Activated CD4-positive, alpha-beta T cell treated with anti-CD3 and anti-CD28 coated beads, Interleukin-2, amount 10 ng/mL, durations not matched to agents 24 days and 14 days (primary cell): ENCODE results near the gene PNPLA6. TPM values are rescaled to one million over a fixed set of nuclear protein-coding genes. Genes with fewer than 3 reads are reported as not detected.
"Not testable (repeated sequence)": the region's sequence is repeated elsewhere in the genome, so short reads cannot be mapped to it uniquely, and the experiment has no call there.

Source experiments
- DNase-seq: peaks from one replicate; pipeline ENCODE4 v3.0.0; 2022
- H3K27ac Mint-ChIP-seq: one replicate; pipeline ENCODE4 v1.8.0; 2022; ENCODE audit warnings: mild to moderate bottlenecking, mixed read lengths
- H3K27me3 Mint-ChIP-seq: one replicate; pipeline ENCODE4 v1.8.0; 2022; ENCODE audit warnings: mixed read lengths
- H3K36me3 Mint-ChIP-seq: one replicate; pipeline ENCODE4 v1.8.0; 2022; ENCODE audit warnings: low read depth, mild to moderate bottlenecking, mixed read lengths
- H3K4me1 Mint-ChIP-seq: one replicate; pipeline ENCODE4 v1.8.0; 2021; ENCODE audit warnings: mixed read lengths
- H3K4me3 Mint-ChIP-seq: one replicate; pipeline ENCODE4 v1.8.0; 2022; ENCODE audit warnings: mild to moderate bottlenecking, moderate library complexity, mixed read lengths
- H3K9me3 Mint-ChIP-seq: one replicate; pipeline ENCODE4 v1.8.0; 2021; ENCODE audit warnings: mixed read lengths
- intact Hi-C: fragments of 100-400 bp; cut with micrococcal nuclease; formaldehyde crosslinking; loops from one replicate; pipeline ENCODE4 v1.15.1; 2023
- total RNA-seq: library from RNA; stranded (reverse); gene quantifications from 2 replicates; pipeline ENCODE4 v1.2.3, GENCODE V29; 2022

PNPLA6 gene
- total RNA-seq, 1 donor from 2014 or later, result 125 TPM

DNA sequence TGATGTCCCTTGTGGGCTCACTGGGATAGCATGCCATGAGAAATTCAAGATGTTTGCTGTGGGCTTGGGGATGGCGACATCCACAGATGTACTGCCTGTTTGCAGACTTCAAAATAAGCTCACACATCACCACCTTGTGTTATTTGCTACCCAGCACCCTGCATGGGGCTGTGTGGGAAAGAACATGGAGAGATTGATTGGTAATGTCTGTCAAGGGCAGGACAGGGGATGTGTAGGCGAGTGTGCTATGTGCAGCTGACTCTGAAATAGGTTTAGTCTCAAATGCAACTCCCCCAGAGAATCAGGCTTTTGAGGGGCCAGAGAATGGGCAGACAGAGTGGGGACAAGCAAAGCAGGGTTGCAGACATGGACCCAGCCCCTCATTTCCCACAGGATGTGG lies 24.7 kb downstream of the PNPLA6 start:
- peaks cover 46% of the 10 kb centered on the region for H3K36me3 Mint-ChIP-seq
- DNase-seq, result no peak
- intact Hi-C loops, result no loop called here
- H3K27me3 Mint-ChIP-seq, result no peaks in the 10 kb centered on the region
- H3K27ac Mint-ChIP-seq, result no peak overlapping the region
- H3K9me3 Mint-ChIP-seq, result no peaks in the 10 kb centered on the region
- no peak overlapping the region for H3K4me3 Mint-ChIP-seq
- no peaks in the 10 kb centered on the region for H3K4me1 Mint-ChIP-seq

- H3K27ac Mint-ChIP-seq, result no peak overlapping the region
- intact Hi-C loops, result no loop called here
- no peaks in the 10 kb centered on the region for H3K9me3 Mint-ChIP-seq
- H3K4me1 Mint-ChIP-seq, result no peaks in the 10 kb centered on the region
- H3K4me3 Mint-ChIP-seq, result no peak overlapping the region
- H3K27me3 Mint-ChIP-seq, result no peaks in the 10 kb centered on the region
- DNase-seq, result no peak
- peaks cover 42% of the 10 kb centered on the region for H3K36me3 Mint-ChIP-seq
Measured at GRCh38 chr19:7561325-7561724, 25.8 kb downstream of the PNPLA6 start.

DNA sequence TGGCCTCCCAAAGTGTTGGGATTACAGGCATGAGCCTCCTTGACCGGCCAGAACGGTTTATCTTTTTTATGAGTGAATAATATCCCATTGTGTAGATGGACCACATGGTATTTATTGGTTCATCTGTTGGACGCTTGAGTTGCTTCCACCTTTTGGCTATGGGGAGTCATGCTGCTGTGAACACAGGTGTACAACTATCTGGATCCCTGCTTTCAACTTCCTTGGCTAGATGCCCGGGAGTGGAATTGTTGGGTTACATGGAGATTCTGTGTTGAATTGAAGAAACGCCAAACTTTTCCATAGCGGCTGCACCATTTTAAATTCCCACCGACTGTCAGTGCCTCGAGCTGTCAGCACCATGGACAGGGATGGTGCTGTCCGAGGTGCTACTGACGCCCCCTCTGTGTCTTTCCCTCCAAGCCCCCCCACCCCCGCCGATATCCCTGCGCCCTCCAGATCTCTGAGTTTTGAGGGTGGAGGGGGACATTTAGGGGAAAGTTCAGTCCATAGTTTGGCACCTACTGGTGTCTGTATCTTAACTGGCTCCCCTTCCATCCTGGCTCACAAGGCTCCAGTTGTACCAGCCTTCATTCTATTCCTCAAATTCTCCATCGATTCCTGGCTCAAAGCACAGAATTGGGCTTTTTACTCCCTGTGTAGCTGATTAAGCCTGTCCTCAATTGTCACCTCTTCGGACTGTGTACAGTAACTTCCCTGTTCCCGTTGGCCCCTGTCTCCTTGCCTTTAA lies 27.3 kb downstream of the PNPLA6 start:
- no peaks in the 10 kb centered on the region for H3K27me3 Mint-ChIP-seq
- intact Hi-C loops, result no loop called here
- no peak overlapping the region for H3K4me3 Mint-ChIP-seq
- peaks cover 29% of the 10 kb centered on the region for H3K36me3 Mint-ChIP-seq
- no peaks in the 10 kb centered on the region for H3K9me3 Mint-ChIP-seq
- no peak overlapping the region for H3K27ac Mint-ChIP-seq
- peak; percentile 70 for DNase-seq
- no peaks in the 10 kb centered on the region for H3K4me1 Mint-ChIP-seq

GRCh38 chr19:7564866-7565265 lies 29.3 kb downstream of the PNPLA6 start:
- H3K27me3 Mint-ChIP-seq, result no peaks in the 10 kb centered on the region
- H3K36me3 Mint-ChIP-seq, result peaks cover 17% of the 10 kb centered on the region
- intact Hi-C loops, result loop anchor here (5.0 kb wide), 1 partner anchor 198 kb away; no protein-coding TSS in a partner anchor
- no peaks in the 10 kb centered on the region for H3K4me1 Mint-ChIP-seq
- no peak for DNase-seq
- no peak overlapping the region for H3K4me3 Mint-ChIP-seq
- no peak overlapping the region for H3K27ac Mint-ChIP-seq
- no peaks in the 10 kb centered on the region for H3K9me3 Mint-ChIP-seq

DNA sequence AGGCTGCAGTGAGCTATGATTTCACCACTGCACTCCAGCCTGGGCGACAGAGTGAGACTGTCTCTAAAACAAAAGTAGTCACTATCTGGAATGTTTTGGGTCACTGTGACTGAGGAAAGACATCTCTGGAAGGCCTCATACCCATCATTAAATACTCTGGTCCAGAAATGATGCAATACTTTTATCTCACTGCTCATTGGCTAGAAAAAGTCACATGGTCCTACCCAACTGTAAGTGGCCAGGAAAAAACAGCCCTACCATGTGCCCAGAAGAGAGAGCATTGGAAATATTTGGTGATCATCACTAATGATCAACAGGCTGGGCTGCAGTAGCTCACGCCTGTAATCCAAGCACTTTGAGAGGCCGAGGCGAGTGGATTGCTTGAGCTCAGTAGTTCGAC lies 29.8 kb downstream of the PNPLA6 start:
- Mint-ChIP-seq H3K27ac (no peak overlapping the region), H3K27me3 (no peaks in the 10 kb centered on the region), H3K9me3 (no peaks in the 10 kb centered on the region), H3K4me3 (no peak overlapping the region), H3K36me3 (peaks cover 15% of the 10 kb centered on the region), H3K4me1 (no peaks in the 10 kb centered on the region)
- intact Hi-C loops, result loop anchor here (5.0 kb wide), 1 partner anchor 198 kb away; no protein-coding TSS in a partner anchor
- DNase-seq, result no peak

DNA sequence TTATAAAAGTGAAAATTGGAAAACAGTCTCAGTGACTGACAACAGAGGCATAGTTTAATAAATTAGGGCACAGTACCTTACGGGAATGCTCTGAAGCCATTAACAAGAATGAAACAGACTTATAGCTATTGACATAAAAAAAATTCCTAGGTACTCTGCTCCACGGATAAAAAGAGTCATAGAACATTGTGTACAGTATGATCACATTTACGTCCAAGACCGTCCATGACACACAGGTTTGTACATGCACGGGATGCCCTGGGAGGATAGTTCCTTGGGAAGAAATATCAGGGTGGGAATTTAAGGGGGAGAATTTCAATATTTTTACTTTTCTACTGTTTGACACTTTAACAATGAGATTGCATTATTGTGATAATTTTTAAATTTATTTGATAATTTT lies 35.2 kb downstream of the PNPLA6 start:
- Mint-ChIP-seq H3K4me3 (no peak overlapping the region), H3K4me1 (no peaks in the 10 kb centered on the region), H3K27ac (no peak overlapping the region), H3K27me3 (no peaks in the 10 kb centered on the region), H3K36me3 (no peaks in the 10 kb centered on the region), H3K9me3 (no peaks in the 10 kb centered on the region)
- DNase-seq, result no peak
- intact Hi-C loops, result no loop called here

GRCh38 chr19:7575434-7576040 lies 40.0 kb downstream of the PNPLA6 start:
- Mint-ChIP-seq H3K27ac (no peak overlapping the region), H3K4me1 (no peaks in the 10 kb centered on the region), H3K27me3 (peaks cover 5% of the 10 kb centered on the region), H3K9me3 (no peaks in the 10 kb centered on the region), H3K4me3 (no peak overlapping the region), H3K36me3 (no peaks in the 10 kb centered on the region)
- intact Hi-C loops, result no loop called here
- no peak for DNase-seq

- H3K36me3 Mint-ChIP-seq, intact Hi-C loops: not testable (repeated sequence)
Measured at GRCh38 chr19:7577422-7577821, 41.9 kb downstream of the PNPLA6 start.

GRCh38 chr19:7578127-7578526 lies 42.6 kb downstream of the PNPLA6 start:
- intact Hi-C loops, result no loop called here
- no peak overlapping the region for H3K4me3 Mint-ChIP-seq
- no peak overlapping the region for H3K27ac Mint-ChIP-seq
- no peaks in the 10 kb centered on the region for H3K9me3 Mint-ChIP-seq
- H3K4me1 Mint-ChIP-seq, result no peaks in the 10 kb centered on the region
- H3K36me3 Mint-ChIP-seq, result no peaks in the 10 kb centered on the region
- peaks cover 6% of the 10 kb centered on the region for H3K27me3 Mint-ChIP-seq
- DNase-seq, result no peak

More at GRCh38 chr19:7577422-7577821, 41.9 kb downstream of the PNPLA6 start:
- DNase-seq, H3K4me1 Mint-ChIP-seq, H3K9me3 Mint-ChIP-seq, H3K27ac Mint-ChIP-seq, H3K4me3 Mint-ChIP-seq, H3K27me3 Mint-ChIP-seq: not testable (repeated sequence)

DNA sequence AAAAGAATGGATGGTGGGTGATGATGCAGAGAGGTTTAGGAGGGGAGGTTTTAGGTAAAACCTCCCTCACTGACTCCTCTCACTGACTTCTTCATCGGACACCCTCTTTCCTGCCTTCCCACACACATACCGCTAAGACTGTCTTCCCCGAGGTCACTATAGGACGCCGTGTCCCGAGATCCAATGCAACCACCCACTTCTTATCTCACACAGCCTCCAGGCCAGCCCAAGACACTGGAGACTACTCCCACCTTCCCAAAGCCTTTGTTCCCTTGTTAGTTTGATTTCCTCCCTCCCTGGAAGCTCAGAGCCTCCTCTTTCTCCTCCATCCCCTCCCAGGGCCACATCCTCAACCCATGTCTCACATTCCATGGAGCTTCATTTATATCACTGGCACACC lies 43.7 kb downstream of the PNPLA6 start:
- Mint-ChIP-seq H3K4me1 (no peaks in the 10 kb centered on the region), H3K4me3 (no peak overlapping the region), H3K36me3 (no peaks in the 10 kb centered on the region), H3K27ac (no peak overlapping the region), H3K27me3 (peaks cover 6% of the 10 kb centered on the region), H3K9me3 (no peaks in the 10 kb centered on the region)
- DNase-seq, result no peak
- intact Hi-C loops, result no loop called here

GRCh38 chr19:7582446-7582845 lies 46.9 kb downstream of the PNPLA6 start:
- DNase-seq, result no peak
- H3K4me3 Mint-ChIP-seq, result no peak overlapping the region
- no peaks in the 10 kb centered on the region for H3K4me1 Mint-ChIP-seq
- H3K9me3 Mint-ChIP-seq, result no peaks in the 10 kb centered on the region
- no peaks in the 10 kb centered on the region for H3K36me3 Mint-ChIP-seq
- no peak overlapping the region for H3K27ac Mint-ChIP-seq
- peaks cover 2% of the 10 kb centered on the region for H3K27me3 Mint-ChIP-seq
- intact Hi-C loops, result no loop called here

GRCh38 chr19:7589822-7590221 lies 54.3 kb downstream of the PNPLA6 start:
- intact Hi-C loops, result no loop called here

DNA sequence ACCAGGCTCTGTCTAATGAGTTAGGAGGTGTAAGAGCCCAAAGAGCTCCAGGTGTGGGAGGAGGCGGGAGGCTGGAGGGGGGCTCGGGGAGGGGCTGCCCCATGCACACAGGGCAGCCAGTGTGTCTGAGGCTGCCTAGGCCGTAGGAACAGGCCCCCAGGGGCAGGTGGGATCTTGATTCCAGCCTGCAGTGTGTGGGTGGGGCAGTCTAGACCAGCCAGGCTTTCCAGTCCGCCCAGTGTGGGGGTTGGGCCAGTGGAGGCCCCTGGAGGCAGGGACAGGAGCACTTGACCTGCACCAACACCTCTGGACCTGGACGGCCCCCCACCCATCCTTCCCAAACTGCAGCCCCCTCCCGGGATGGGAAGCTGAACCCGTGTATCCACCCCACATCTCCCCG lies 54.7 kb downstream of the PNPLA6 start:
- DNase-seq, result no peak
- intact Hi-C loops, result no loop called here
- H3K36me3 Mint-ChIP-seq, result no peaks in the 10 kb centered on the region
- no peaks in the 10 kb centered on the region for H3K9me3 Mint-ChIP-seq
- H3K4me3 Mint-ChIP-seq, result no peak overlapping the region
- H3K27ac Mint-ChIP-seq, result no peak overlapping the region
- peaks cover 2% of the 10 kb centered on the region for H3K4me1 Mint-ChIP-seq
- peaks cover 18% of the 10 kb centered on the region for H3K27me3 Mint-ChIP-seq

More at GRCh38 chr19:7589822-7590221, 54.3 kb downstream of the PNPLA6 start:
- Mint-ChIP-seq H3K27ac (no peak overlapping the region), H3K9me3 (no peaks in the 10 kb centered on the region), H3K27me3 (peaks cover 13% of the 10 kb centered on the region), H3K4me1 (no peaks in the 10 kb centered on the region), H3K4me3 (no peak overlapping the region), H3K36me3 (no peaks in the 10 kb centered on the region)
- DNase-seq, result no peak

GRCh38 chr19:7595466-7596133 lies 60.1 kb downstream of the PNPLA6 start, which contains the start of gene CAMSAP3:
TSS of gene CAMSAP3 (plus strand) at chr19:7595863. CDS start at chr19:7596003, 140 bp downstream.
- intact Hi-C loops, result no loop called here
- Mint-ChIP-seq H3K36me3 (no peaks in the 10 kb centered on the region), H3K4me1 (peaks cover 4% of the 10 kb centered on the region), H3K27ac (no peak within 1 kb of the TSS), H3K27me3 (peaks cover 40% of the 10 kb centered on the region), H3K9me3 (peaks cover 5% of the 10 kb centered on the region), H3K4me3 (peak within 1 kb of the TSS; percentile 62)
- DNase-seq, result peak; percentile 82
